NCI-H345 treated with DMSO at 0.1 percent for 48 hours (cell line): ENCODE measurements around the gene AMBP.

Source experiments
- DNase-seq: peaks from one replicate; lab custom pipeline; 2025; ENCODE audit not compliant: unreplicated experiment; lab: John Stamatoyannopoulos, UW

Gene AMBP

DNA sequence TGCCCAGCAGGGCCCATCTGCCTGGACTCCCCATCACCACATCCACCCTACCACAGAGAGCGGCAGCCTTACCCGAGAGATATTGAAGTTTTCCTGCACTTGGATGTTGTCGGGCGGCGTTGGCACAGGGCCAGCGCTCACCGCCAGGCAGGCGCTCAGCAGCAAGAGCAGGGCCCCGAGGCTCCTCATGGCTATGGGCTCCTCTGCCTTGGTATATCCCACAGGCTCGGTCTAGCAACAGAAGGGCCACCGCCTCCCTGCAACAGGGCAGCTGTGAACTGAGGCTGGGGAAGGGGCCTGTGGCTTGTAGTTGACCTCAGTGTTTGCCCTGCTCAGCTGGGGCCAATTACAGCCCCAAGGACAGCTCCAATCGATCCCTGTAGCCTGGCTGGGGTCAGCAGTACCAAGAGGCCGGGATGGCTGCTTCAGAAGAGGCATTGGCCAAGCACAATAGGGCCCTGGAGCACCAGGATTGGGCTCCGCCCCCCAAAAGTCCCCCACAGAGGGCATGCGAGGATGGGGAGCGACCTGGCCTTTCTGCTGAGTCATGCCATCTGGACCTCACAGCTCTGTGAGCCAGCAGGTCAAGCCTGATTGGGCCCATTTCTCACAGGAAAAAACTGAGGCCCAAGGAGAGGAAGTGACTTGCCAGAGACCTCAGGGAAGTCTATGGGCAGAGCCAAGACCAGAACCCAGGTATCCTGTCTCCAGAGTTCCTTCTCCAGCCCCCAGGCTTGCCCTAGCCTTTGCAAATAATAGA, at the start of gene AMBP:
Gene AMBP (minus strand): TSS at position 280 of the 760 bp plus-strand sequence. CDS start 91 bp downstream, at position 189.
- DNase-seq: no peak

- DNase-seq: no peak
These were observed 48.4 kb upstream of the AMBP start for GRCh38 chr9:114126247-114127060.

GRCh38 chr9:114125476-114126013, 47.4 kb upstream of the AMBP start:
- DNase-seq: no peak

- DNase-seq: no peak
These were observed 46.8 kb upstream of the AMBP start for GRCh38 chr9:114124666-114125475.

- DNase-seq: no peak
These were observed 46.0 kb upstream of the AMBP start for GRCh38 chr9:114124138-114124537.

DNA sequence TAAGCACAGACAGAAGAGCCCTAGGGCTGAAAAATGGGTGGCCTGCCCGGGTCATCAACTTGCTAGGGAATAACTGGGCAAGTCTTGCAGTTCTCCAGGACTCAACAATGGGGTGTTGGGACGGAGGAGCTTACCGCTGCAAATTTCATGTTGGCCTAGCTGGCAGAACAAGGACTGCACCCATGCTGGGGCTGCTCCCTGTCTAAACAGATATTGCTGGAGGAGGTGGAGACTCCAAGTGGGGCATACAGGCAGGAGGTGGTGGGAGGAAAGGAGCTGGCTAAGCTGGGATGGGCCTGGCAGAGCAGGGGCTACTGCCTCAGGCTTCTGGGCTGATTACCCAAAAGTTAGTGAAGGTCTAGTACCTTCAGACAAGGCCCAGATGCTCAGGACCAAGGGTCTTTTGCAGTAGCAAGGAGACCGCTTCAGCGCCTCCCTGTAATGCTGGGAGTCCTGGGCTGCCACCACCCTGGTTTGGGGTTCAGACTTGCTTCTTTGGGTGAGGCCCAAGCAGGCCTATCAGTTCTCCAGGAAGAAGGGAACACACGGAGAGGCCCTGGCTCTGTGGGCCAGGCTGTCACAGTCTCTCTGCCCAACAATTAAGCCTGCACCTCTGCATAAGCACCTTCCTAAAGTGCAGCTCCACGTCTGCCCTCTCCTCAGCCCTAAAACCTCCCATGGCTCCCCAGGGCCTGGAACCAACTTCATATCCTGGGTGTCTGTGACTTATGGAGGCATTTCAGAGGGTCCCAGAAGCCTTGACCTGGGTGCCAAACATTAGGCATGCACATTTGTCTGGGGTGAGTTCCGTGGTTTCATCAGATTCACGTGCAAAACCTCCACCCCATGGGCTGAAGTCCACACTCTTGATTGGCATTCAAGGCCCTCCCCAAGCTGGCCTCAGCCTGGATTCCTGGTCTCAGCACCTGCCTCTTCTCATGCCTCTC, 45.2 kb upstream of the AMBP start:
- DNase-seq: no peak

DNA sequence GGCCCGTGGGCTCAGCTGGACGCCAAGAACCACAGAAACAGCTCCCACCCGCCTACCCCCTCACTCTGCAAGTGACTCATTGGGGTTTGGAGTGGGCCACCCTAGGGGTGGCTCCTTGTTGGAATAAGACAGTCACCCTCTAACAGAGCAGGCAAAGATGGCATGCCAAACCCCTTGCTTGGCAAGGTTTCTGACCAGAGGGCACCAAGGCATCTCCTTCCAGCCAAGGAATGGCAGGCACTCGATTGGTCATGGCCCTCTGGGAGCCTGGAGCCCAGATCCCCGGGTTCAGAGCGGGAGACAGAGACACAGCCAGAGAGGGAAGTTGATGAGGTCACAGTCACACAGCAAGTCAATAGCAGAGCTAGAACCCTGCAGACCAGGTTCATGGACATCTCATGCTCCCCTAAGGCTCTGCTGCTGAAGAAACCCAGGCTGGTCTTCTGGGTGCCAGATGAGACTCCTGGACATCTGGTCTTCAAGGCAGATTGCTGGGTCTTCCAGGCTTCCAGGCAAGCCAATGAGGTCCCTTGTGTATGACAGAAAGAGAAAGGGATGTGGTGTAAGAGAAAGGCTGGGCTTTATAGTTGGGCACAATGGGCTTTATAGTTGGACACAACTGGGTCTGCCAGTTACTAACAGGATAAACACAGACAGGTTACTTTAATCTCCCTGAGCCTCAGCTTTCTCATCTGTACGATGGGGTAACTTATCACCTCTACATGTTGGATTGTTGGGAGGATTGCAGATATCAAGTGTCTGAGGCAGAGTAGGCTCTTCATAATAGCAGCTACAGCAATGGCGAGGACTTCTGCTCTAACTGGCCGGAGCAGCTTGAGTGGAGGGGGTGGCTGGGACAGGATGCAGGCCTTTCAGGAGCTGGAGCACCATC, 44.3 kb upstream of the AMBP start:
- no peak for DNase-seq

- no peak for DNase-seq
These were observed 43.4 kb upstream of the AMBP start for GRCh38 chr9:114121227-114122135.

- DNase-seq: no peak
These were observed 42.3 kb upstream of the AMBP start for GRCh38 chr9:114120192-114121014.

GRCh38 chr9:114119242-114120191, 41.4 kb upstream of the AMBP start:
- no peak for DNase-seq

DNA sequence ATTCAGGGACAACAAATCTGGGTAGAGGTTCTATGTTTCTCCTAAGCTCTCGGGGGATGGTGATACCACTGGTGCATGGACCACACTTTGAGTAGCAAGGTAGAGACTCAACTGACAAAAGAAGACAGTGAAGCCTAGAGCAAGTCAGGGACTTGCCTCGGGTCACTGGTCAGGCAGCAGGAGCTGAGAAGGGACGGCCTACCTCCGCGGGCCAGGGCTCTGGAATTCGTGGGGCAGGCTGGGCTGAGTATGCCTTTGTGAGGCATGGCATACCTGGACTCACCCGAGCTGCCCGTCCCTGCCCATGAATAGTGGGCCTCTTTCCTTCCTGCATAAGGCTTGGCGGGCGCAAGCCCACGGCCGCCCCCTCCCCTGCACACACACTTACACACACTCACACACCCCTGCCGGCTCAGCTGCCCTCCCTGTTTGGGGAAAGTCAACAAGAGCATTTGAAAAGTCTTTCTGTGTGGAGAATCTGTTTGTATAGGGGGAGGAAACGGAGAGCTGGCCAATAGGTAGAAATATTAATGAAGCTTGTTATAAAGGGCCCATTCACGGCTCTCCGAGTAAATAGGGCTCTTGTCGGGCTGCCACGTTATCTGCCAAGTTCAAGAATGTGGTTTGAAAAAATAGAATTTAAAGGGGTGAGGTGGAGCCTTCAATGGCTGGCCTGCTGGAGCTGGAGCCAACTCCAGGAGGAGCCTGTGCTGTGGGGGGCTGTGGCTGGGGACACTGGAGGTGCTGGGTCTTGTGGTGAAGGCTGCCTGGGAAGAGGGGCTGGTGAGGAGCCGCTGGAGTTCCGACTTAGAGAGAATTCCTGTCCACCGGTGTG, 40.1 kb upstream of the AMBP start:
- no peak for DNase-seq

- DNase-seq: no peak
These were observed 39.5 kb upstream of the AMBP start for GRCh38 chr9:114117614-114117995.

DNA sequence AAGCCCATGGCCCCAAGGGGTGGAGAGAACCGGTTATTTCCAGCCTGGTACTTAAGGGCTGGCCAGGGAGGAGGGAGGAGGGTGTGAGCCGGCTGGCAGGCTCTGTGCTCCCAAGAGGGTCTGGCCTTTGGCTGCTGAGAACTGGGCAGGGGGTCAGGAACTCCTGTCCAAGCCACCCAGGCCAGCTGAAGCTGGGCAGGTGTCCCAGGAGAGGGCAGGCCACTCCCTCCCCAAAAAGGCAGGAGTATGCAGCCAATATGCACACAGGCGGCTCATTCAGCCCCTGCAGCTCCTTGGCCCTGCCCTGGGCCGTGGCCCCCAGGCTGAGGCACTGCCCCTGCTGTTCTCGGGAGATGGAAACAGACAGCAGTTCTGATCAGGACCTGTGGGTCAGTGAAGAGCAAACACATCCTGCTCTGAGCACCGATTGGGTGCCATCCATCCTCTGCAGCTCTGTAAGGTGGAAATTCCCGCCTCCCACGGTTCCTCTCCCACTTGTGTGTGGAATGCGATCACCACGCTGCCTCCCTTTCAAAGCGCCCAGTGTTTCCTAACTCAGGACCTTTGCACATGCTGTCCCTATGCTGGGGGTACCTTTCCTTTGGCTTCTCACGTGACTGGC, 38.1 kb upstream of the AMBP start:
- no peak for DNase-seq

DNA sequence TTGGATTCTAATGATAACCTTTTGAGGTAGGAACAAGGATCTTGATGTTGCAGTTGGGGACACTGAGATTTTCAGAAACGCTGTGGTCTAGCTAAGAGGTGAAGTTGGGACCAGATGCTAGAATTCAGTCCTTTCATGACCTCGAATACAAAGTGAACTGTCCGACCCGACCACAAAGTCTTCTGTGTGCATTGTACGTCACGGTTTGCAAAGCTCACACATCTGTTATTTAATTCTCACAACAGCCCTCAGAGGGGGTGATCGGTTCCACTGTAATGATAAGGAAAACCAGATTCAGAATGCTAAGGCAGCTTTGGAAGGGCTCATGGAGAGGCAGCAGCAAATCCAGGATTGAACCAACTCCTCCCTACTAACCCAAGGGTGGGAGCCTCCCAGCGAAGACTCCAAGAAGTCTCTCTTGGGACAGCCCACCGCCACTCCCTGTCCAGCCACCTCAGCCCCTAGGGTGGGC, 37.6 kb upstream of the AMBP start:
- DNase-seq: no peak

DNA sequence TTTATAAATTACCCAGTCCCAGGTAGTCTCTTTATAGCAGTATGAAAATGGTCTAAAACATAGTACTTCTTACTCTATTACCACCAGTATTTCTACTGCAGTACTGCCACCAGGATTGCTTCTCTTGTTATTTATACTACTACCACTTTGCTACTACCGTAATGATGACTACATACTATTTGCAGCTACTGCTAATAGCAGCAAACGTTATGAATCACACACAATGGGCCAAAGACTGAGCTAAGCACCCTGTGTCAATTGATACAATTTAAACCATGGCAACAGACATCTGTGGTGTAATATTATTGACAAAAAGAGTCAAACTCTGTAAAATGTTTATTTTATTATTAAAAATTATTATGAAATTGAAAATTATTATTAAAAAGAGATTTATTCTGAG, 36.3 kb upstream of the AMBP start:
- no peak for DNase-seq
